Natural killer cell (primary cell): ENCODE measurements around the gene MPV17. TPM values are rescaled to one million over a fixed set of nuclear protein-coding genes. Genes with fewer than 3 reads are reported as not detected.

ENCODE experiments used
- ATAC-seq, 3 donors: fragments of 150-1000 bp in 2 of 3; fragments of 200-7000 bp in 1 of 3; cut with Tn5 transposase; 1 replicate in 1 of 3; 2 replicates in 2 of 3; pipeline ENCODE4 v1.10.0; 2021; ENCODE audit warnings: mild to moderate bottlenecking in 2 of 3, moderate library complexity in 2 of 3
- DNase-seq, 2 donors: peaks; one replicate each; pipeline versions ENCODE4 v3.0.0 to v3.0.0-alpha.2; 2013 to 2021; ENCODE audit warnings: mixed read lengths in 1 of 2
- H3K27ac ChIP-seq: one replicate; pipeline ENCODE4 v1.5.1; 2013; ENCODE audit warnings: mild to moderate bottlenecking, low read length
- H3K27me3 ChIP-seq: one replicate; pipeline ENCODE4 v1.6.1; 2013; ENCODE audit warnings: low read length; ENCODE audit not compliant: control insufficient read depth, insufficient read depth
- H3K36me3 ChIP-seq: one replicate; pipeline ENCODE4 v1.6.1; 2013; ENCODE audit warnings: low read length; ENCODE audit not compliant: control insufficient read depth, insufficient read depth
- H3K4me1 ChIP-seq: one replicate; pipeline ENCODE4 v1.6.1; 2013; ENCODE audit warnings: low read length; ENCODE audit not compliant: control insufficient read depth, insufficient read depth
- H3K4me3 ChIP-seq: one replicate; pipeline ENCODE4 v1.5.1; 2013; ENCODE audit warnings: low read length
- H3K9me3 ChIP-seq: one replicate; pipeline ENCODE4 v1.6.1; 2013; ENCODE audit warnings: low read length; ENCODE audit not compliant: control insufficient read depth, insufficient read depth
- H3K27ac Mint-ChIP-seq, 2 donors: one replicate each; pipeline ENCODE4 v1.8.0; 2022; ENCODE audit warnings: mild to moderate bottlenecking in 2 of 2, mixed read lengths in 2 of 2, moderate library complexity in 1 of 2
- H3K27me3 Mint-ChIP-seq, 2 donors: one replicate each; pipeline ENCODE4 v1.8.0; 2022; ENCODE audit warnings: low read depth in 2 of 2, mixed read lengths in 2 of 2
- H3K36me3 Mint-ChIP-seq: one replicate; pipeline ENCODE4 v1.8.0; 2022; ENCODE audit warnings: mixed read lengths
- H3K4me1 Mint-ChIP-seq, 2 donors: one replicate each; pipeline ENCODE4 v1.8.0; 2022; ENCODE audit warnings: mixed read lengths in 2 of 2
- H3K4me3 Mint-ChIP-seq: one replicate; pipeline ENCODE4 v1.8.0; 2022; ENCODE audit warnings: mild to moderate bottlenecking, moderate library complexity, mixed read lengths
- H3K9me3 Mint-ChIP-seq, 2 donors: one replicate each; pipeline ENCODE4 v1.8.0; 2022; ENCODE audit warnings: mixed read lengths in 2 of 2
- CTCF ChIP-seq: fragments of 200-600 bp; IDR thresholded peaks from one replicate; pipeline ENCODE4 v1.8.0; 2022; ENCODE audit warnings: antibody characterized with exemption
- WGBS: methylation state at CpG from one replicate; pipeline ENCODE4 v1.1.7; 2013; ENCODE audit warnings: missing lambda C conversion rate; ENCODE audit not compliant: insufficient coverage; 5-methylcytosine and 5-hydroxymethylcytosine counted together
- intact Hi-C: fragments of 100-400 bp; cut with micrococcal nuclease; formaldehyde crosslinking; loops from one replicate; pipeline ENCODE4 v1.14.2; 2022
- total RNA-seq, 4 donors: library from RNA; stranded (reverse); fragments of 120-200 nt in 1 of 4; gene quantifications; one replicate each; pipeline versions ENCODE4 v1.2.3 to v1.2.4, GENCODE V29; 2013 to 2022

MPV17 gene
- total RNA-seq, 3 donors from 2014 or later (not counting 1 experiment from before 2014, with no cell fraction given) = 63.9 to 75.2 (median 64.8) TPM

DNA sequence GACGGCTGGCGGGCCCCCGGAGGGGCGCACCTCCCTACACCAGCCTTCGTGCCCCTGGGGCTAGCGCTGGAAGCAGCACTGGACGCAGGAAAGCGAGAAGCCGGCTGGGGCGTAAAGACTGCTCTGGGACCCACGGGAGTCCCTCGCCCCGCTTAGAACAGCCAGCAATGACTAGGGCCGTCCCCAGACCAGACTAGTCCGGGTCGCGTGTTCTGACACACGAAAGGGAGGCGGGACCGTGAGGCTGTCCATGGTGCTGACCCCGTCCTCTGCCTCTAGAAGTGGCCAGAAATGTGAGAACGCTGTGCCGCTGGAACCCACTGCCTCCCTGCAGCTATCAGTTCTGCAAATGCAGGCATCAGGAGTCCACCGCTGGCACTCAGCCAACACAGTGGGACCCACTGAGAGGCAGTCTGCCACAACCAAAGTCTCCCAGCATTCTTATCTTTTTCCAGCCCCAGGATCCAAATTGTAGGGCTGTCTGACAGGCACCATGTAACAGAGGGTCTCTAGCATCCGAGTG lies 14.5 kb downstream of the MPV17 start, which contains the start of gene UCN:
UCN (minus strand) TSS at position 87 of the 523 bp plus-strand sequence. CDS start 550 bp downstream, outside the sequence.
- peaks cover 17% of the 10 kb centered on the region for H3K4me1 ChIP-seq
- peaks cover 0 to 12% of the 10 kb centered on the region in 2 donors for H3K4me1 Mint-ChIP-seq
- intact Hi-C loops = no loop called here
- ATAC-seq (no peak), DNase-seq (no peak)
- H3K9me3 Mint-ChIP-seq = no peaks in the 10 kb centered on the region
- peaks cover 11% of the 10 kb centered on the region for H3K27me3 ChIP-seq
- H3K27ac Mint-ChIP-seq = no peak within 1 kb of the TSS
- no peak within 1 kb of the TSS for H3K27ac ChIP-seq
- no peak within 1 kb of the TSS for H3K4me3 ChIP-seq
- no peaks in the 10 kb centered on the region for H3K36me3 Mint-ChIP-seq
- peak within 1 kb of the TSS; percentile 63 for H3K4me3 Mint-ChIP-seq
- peaks cover 5 to 6% of the 10 kb centered on the region in 2 donors for H3K27me3 Mint-ChIP-seq
- TF ChIP-seq CTCF = no peak
- peaks cover 4% of the 10 kb centered on the region for H3K36me3 ChIP-seq
- 97% methylated on average over 25 of the region's 25 CpGs for WGBS
- no peaks in the 10 kb centered on the region for H3K9me3 ChIP-seq

DNA sequence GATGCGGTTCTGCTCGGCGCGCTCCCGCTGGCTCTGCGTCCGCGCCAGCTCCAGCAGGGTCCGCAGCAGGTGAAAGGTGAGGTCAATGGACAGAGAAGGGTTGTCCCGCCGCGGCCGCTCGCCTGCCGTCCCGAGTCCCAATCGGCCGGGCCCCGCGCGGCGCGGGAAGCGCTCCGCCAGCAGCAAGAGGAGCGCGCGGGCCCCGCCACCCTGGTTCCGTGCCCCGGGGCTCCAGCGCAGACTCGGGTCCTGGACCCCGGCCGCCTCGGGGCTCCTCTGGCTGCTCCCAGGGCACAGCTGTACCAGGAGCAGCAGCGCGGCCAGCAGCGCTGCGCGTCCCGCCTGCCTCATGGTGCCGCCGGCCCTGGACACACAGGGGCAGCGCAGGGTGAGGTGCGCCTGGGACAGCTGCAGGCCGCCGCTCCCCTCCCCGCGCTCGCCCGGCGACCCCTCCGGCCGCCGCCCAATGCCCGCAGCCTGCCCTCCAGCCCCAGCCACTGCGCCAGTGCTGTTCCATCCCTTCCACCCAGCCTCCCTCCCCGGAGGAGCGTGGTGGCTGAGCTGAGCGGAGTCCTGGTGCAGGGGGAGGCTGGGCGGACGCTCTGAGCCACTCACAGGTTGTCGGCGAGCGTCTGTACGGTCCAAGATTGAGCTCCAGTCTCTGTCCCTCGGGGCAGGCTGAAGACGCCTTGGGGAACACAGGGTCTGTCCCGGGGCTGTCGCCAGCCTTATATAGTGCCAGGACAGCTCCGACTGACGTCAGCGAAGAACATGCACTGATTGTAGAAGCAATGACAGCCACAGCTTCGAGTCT lies 15.1 kb downstream of the MPV17 start:
- ATAC-seq (no peak), DNase-seq (no peak)
- peaks cover 0 to 12% of the 10 kb centered on the region in 2 donors for H3K4me1 Mint-ChIP-seq
- TF ChIP-seq CTCF = no peak
- WGBS = 53% methylated on average over 75 of the region's 75 CpGs
- H3K27me3 Mint-ChIP-seq = peaks cover 5 to 6% of the 10 kb centered on the region in 2 donors
- H3K9me3 ChIP-seq = no peaks in the 10 kb centered on the region
- peaks cover 11% of the 10 kb centered on the region for H3K27me3 ChIP-seq
- peak overlapping the region; percentile 63 for H3K4me3 Mint-ChIP-seq
- H3K27ac ChIP-seq = no peak overlapping the region
- H3K27ac Mint-ChIP-seq = no peak overlapping the region
- H3K4me3 ChIP-seq = no peak overlapping the region
- H3K36me3 ChIP-seq = peaks cover 4% of the 10 kb centered on the region
- H3K9me3 Mint-ChIP-seq = no peaks in the 10 kb centered on the region
- peaks cover 20% of the 10 kb centered on the region for H3K4me1 ChIP-seq
- no peaks in the 10 kb centered on the region for H3K36me3 Mint-ChIP-seq
- intact Hi-C loops = no loop called here

DNA sequence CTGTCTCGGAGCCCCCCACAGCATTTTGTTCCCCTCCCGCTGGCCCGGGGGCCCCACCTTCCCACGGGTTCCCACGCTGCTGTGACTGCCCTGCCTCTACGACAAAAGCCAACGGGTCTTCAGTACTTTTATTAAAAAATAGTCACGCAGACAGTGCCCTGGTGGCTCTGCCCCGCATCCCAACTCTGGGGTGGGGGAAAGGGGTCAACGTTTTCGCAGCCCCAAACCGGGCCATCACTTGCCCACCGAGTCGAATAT lies 15.7 kb downstream of the MPV17 start:
- peaks cover 20% of the 10 kb centered on the region for H3K4me1 ChIP-seq
- Mint-ChIP-seq H3K27ac (peak overlapping the region in 1 of 2 donors; percentile 36), H3K36me3 (no peaks in the 10 kb centered on the region), H3K27me3 (peaks cover 5 to 6% of the 10 kb centered on the region in 2 donors), H3K9me3 (no peaks in the 10 kb centered on the region), H3K4me3 (peak overlapping the region; percentile 63), H3K4me1 (peaks cover 0 to 12% of the 10 kb centered on the region in 2 donors)
- peaks cover 11% of the 10 kb centered on the region for H3K27me3 ChIP-seq
- H3K9me3 ChIP-seq = no peaks in the 10 kb centered on the region
- no peak for ATAC-seq
- 14% methylated on average over 14 of the region's 14 CpGs for WGBS
- no peak for TF ChIP-seq CTCF
- H3K4me3 ChIP-seq = no peak overlapping the region
- no peak for DNase-seq
- no peak overlapping the region for H3K27ac ChIP-seq
- peaks cover 4% of the 10 kb centered on the region for H3K36me3 ChIP-seq
- intact Hi-C loops = no loop called here
